Right renal cortex interstitium (tissue), 3 donors: Measurements from ENCODE around the gene SLC2A3. TPM values are rescaled to one million over a fixed set of nuclear protein-coding genes. Genes with fewer than 3 reads are reported as not detected.
A peak's percentile ranks its signal among the peaks of the same experiment; 100 is the strongest.
"Not testable (repeated sequence)": the region's sequence is repeated elsewhere in the genome, so short reads cannot be mapped to it uniquely, and the experiment has no call there.

Experiments
- DNase-seq, 3 donors: peaks; one replicate each; pipeline ENCODE4 v3.0.0-alpha.2; 2013; ENCODE audit warnings: low read depth in 3 of 3, low spot score in 2 of 3
- polyA plus RNA-seq, 3 donors: library from polyadenylated mRNA; unstranded; fragments of 120-200 nt; gene quantifications; one replicate each; pipeline ENCODE4 v1.2.1, GENCODE V29; 2013; ENCODE audit not compliant: insufficient read length in 3 of 3

Gene SLC2A3
- 10 to 100 TPM; 13.5 to 17.8 (median 17.8) TPM for polyA plus RNA-seq

GRCh38 chr12:7935590-7936581, at the start of gene SLC2A3:
TSS of gene SLC2A3 (minus strand) at chr12:7936187. CDS start at chr12:7936034, 153 bp downstream.
- peak in 1 of 3 donors; percentile 70 for DNase-seq

- DNase-seq, result no peak
These were observed 48.9 kb upstream of the SLC2A3 start for GRCh38 chr12:7984900-7985299.

GRCh38 chr12:7983460-7983859, 47.5 kb upstream of the SLC2A3 start:
- DNase-seq, result not testable (repeated sequence)

GRCh38 chr12:7983019-7983418, 47.0 kb upstream of the SLC2A3 start:
- not testable (repeated sequence) for DNase-seq

GRCh38 chr12:7982332-7982735, 46.3 kb upstream of the SLC2A3 start:
- DNase-seq, result not testable (repeated sequence)

- DNase-seq, result no peak
These were observed 45.5 kb upstream of the SLC2A3 start for GRCh38 chr12:7981446-7981845.

GRCh38 chr12:7977351-7978124, 41.6 kb upstream of the SLC2A3 start:
- DNase-seq, result not testable (repeated sequence)

GRCh38 chr12:7973457-7973825, 37.5 kb upstream of the SLC2A3 start:
- DNase-seq, result no peak

- DNase-seq, result no peak
These were observed 36.9 kb upstream of the SLC2A3 start for GRCh38 chr12:7972734-7973456.

- not testable (repeated sequence) for DNase-seq
These were observed 36.3 kb upstream of the SLC2A3 start for GRCh38 chr12:7972269-7972668.

- DNase-seq, result not testable (repeated sequence)
These were observed 35.8 kb upstream of the SLC2A3 start for GRCh38 chr12:7971765-7972164.

GRCh38 chr12:7970475-7971252, 34.7 kb upstream of the SLC2A3 start:
- peak; percentile 76 to 86 (median 83) for DNase-seq

GRCh38 chr12:7966563-7966962, 30.6 kb upstream of the SLC2A3 start:
- no peak for DNase-seq

GRCh38 chr12:7964669-7965068, 28.7 kb upstream of the SLC2A3 start:
- not testable (repeated sequence) for DNase-seq

GRCh38 chr12:7961395-7962178, 25.6 kb upstream of the SLC2A3 start:
- no peak for DNase-seq

- DNase-seq, result no peak
These were observed 23.7 kb upstream of the SLC2A3 start for GRCh38 chr12:7959701-7960121.

GRCh38 chr12:7959278-7959677, 23.3 kb upstream of the SLC2A3 start:
- no peak for DNase-seq

- DNase-seq, result not testable (repeated sequence)
These were observed 18.9 kb upstream of the SLC2A3 start for GRCh38 chr12:7954877-7955276.

- DNase-seq, result not testable (repeated sequence)
These were observed 18.4 kb upstream of the SLC2A3 start for GRCh38 chr12:7954418-7954817.
